ENCODE results near the gene TFEC.

The TFEC gene

DNA sequence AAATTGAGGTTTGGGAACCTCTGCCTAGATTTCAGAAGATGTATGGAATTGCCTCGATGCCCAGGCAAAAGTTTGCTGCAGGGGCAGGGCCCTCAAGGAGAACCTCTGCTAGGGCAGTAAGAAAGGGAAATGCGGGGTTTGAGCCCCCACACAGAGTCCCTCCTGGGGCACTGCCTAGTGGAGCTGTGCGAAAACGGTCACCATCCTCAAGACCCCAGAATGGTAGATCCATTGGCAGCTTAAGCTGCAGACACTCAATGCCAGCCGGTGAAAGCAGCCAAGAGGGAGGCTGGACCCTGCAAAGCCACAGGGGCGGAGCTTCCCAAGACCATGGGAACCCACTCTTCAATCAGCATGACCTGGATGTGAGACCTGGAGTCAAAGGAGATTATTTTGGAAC lies 15.0 kb upstream of the TFEC start:
- CTCF ChIA-PET = no interaction called here

DNA sequence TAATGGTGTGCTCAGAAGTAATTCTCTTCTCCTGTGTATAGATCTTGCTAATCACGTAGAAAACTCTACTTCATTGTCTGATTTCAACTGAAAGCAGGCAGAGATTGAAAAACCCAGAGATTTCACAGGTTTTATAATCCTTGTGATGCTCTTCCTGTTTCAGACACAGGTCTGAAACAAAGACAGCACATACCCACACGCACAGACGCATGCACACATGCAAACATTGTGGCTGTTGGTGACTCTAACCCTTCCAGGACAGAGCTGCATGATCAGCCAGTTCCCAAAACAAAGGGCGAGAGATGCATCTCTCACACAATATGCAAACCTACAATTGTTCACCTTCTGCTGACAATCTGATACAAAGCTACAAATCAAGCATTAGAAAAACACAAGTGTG lies 11.1 kb upstream of the TFEC start:
- no peak for DNase-seq (ENCODE audit: low spot score)
- no peak for TF ChIP-seq CTCF (conservative IDR thresholded peaks at IDR 0.05; ENCODE audit: low read depth)
- ChIA-PET CTCF (interaction anchor here (0.6 kb wide), 1 partner anchor 1853 kb away, joined by 3 read pairs; no protein-coding TSS in a partner anchor), POLR2A (ENCODE audit: low non-redundant PET) (no interaction called here)
- H3K27ac ChIP-seq = no peak overlapping the region

More for the DNA sequence above, 15.0 kb upstream of the TFEC start:
- DNase-seq (ENCODE audit: low spot score) = no peak
- POLR2A ChIA-PET (ENCODE audit: low non-redundant PET) = no interaction called here
- no peak overlapping the region for H3K27ac ChIP-seq
- no peak for TF ChIP-seq CTCF (conservative IDR thresholded peaks at IDR 0.05; ENCODE audit: low read depth)

- TF ChIP-seq CTCF (conservative IDR thresholded peaks at IDR 0.05; ENCODE audit: low read depth) = no peak
- no peak for DNase-seq (ENCODE audit: low spot score)
- ChIA-PET CTCF (interaction anchor here (0.5 kb wide), 1 partner anchor 766 kb away, joined by 3 read pairs; no protein-coding TSS in a partner anchor), POLR2A (ENCODE audit: low non-redundant PET) (no interaction called here)
- H3K27ac ChIP-seq = no peak overlapping the region
Observed at GRCh38 chr7:116037401-116037800, 6.8 kb upstream of the TFEC start.

DNA sequence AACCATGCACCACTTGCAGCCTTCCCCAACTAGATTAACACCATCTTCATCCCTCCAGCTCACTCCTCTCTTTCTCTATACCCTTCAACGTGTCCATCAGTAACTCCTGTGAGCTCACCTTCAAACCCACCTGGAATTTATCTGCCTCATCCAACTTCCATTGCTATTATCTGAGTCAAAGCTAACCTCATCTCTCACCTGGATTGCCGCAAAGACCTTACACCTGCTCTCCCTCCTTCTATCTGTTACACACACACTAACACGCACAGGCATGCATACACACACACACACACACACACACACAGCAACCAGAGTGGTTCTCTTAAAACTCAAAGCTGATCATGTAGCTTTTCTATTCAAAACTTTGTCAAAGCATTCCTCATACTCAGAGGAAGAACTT lies 3.8 kb upstream of the TFEC start:
- POLR2A ChIA-PET (ENCODE audit: low non-redundant PET) = no interaction called here
- CTCF ChIA-PET = no interaction called here

DNA sequence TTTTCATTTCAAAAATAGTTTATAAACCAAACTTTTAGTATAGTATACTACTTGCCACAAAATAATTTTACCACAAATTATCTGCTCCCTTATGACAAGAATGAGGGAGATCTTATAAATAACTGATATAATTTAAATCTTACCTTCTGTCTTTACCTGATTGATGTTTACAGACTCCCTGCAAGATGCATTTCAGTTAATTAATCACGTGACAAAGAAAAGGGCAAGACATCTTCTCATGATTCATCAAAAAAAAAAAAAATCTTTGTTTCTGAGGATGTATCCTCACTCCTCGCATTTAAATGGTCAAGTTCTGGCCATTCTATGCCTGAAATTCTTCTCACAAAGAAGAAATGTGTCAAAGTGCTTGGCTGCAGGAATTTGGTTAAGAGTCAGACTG lies 2.3 kb upstream of the TFEC start:
- CTCF ChIA-PET = no interaction called here
- no peak for TF ChIP-seq CTCF (conservative IDR thresholded peaks at IDR 0.05; ENCODE audit: low read depth)
- no peak overlapping the region for H3K27ac ChIP-seq
- no peak for DNase-seq (ENCODE audit: low spot score)
- POLR2A ChIA-PET (ENCODE audit: low non-redundant PET) = no interaction called here

More for the DNA sequence above, 3.8 kb upstream of the TFEC start:
- no peak for TF ChIP-seq CTCF (conservative IDR thresholded peaks at IDR 0.05; ENCODE audit: low read depth)
- DNase-seq (ENCODE audit: low spot score) = no peak
- no peak overlapping the region for H3K27ac ChIP-seq

DNA sequence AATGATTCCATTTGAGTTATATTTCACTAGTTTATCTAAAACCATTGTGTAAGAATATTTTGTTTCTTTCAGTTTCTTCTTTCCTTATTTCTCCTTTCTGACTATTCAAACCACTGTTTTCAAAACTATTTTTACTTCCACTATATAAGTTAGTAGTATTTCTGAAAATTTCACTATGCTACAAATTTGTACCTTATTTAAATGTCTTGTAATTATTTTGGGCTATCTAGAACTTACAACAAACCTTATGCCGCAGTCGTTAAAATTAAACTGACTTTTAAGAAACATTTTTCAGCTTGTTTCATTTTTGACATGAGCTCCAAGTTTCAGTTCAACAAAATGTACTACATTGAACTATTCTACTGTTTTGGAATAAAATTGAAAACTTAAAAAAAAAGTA lies 1.8 kb downstream of the TFEC start:
- no peak for DNase-seq (ENCODE audit: low spot score)
- TF ChIP-seq CTCF (conservative IDR thresholded peaks at IDR 0.05; ENCODE audit: low read depth) = no peak
- H3K27ac ChIP-seq = no peak overlapping the region
- CTCF ChIA-PET = no interaction called here
- POLR2A ChIA-PET (ENCODE audit: low non-redundant PET) = no interaction called here

GRCh38 chr7:116027786-116028185 lies 2.8 kb downstream of the TFEC start:
- no peak for DNase-seq (ENCODE audit: low spot score)
- TF ChIP-seq CTCF (conservative IDR thresholded peaks at IDR 0.05; ENCODE audit: low read depth) = no peak
- no peak overlapping the region for H3K27ac ChIP-seq
- CTCF ChIA-PET = no interaction called here
- POLR2A ChIA-PET (ENCODE audit: low non-redundant PET) = no interaction called here

Data from RWPE1 (cell line).